ENCODE data around the gene YES1.
"Not testable (repeated sequence)": the region's sequence is repeated elsewhere in the genome, so short reads cannot be mapped to it uniquely, and the experiment has no call there.

YES1 gene

DNA sequence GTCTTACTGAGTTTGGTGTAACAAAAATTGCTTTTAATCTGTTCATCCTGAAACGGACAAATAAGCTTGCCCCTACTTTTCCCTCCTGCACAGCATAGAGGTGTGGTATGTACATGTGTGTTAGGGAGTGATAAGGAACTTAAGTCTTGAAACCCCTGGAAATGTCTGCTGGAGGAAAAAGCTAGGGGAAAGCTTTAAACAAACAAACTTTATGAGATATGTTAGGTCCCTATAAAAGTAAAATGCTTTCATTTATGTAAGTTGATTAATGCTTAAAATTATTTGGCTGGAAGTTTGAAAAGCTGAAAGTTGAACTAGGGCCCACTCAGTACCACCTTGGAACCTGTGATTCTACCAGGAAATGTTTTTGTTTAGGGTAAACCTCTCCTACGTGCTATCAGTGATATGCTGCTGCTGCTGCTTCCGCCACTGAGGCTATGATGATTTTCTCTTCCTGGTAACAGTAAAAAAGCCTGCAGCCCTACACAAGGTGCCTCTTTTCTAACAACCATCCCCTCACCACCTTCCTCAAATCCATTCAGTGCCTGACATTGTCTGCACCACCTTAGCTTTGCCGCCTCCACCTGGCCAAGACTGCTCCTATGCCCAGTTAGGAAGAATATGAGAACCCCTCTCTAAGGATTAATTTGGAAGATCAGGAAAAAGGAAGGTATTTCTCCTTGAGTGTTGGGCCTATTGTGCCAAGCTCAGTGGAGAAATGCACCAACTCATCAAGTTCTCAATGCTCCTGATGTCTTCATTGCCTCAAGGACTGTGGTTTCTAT, 2.5 kb upstream of the YES1 start:
- TF ChIP-seq, protein P1, sequence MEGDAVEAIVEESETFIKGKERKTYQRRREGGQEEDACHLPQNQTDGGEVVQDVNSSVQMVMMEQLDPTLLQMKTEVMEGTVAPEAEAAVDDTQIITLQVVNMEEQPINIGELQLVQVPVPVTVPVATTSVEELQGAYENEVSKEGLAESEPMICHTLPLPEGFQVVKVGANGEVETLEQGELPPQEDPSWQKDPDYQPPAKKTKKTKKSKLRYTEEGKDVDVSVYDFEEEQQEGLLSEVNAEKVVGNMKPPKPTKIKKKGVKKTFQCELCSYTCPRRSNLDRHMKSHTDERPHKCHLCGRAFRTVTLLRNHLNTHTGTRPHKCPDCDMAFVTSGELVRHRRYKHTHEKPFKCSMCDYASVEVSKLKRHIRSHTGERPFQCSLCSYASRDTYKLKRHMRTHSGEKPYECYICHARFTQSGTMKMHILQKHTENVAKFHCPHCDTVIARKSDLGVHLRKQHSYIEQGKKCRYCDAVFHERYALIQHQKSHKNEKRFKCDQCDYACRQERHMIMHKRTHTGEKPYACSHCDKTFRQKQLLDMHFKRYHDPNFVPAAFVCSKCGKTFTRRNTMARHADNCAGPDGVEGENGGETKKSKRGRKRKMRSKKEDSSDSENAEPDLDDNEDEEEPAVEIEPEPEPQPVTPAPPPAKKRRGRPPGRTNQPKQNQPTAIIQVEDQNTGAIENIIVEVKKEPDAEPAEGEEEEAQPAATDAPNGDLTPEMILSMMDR (conservative IDR thresholded peaks at IDR 0.05; ENCODE audit: low read depth, low read length) = no peak
- H3K4me3 ChIP-seq (ENCODE audit: low read depth, low read length) = no peak overlapping the region
- DNase-seq (ENCODE audit: low read depth) = no peak

DNA sequence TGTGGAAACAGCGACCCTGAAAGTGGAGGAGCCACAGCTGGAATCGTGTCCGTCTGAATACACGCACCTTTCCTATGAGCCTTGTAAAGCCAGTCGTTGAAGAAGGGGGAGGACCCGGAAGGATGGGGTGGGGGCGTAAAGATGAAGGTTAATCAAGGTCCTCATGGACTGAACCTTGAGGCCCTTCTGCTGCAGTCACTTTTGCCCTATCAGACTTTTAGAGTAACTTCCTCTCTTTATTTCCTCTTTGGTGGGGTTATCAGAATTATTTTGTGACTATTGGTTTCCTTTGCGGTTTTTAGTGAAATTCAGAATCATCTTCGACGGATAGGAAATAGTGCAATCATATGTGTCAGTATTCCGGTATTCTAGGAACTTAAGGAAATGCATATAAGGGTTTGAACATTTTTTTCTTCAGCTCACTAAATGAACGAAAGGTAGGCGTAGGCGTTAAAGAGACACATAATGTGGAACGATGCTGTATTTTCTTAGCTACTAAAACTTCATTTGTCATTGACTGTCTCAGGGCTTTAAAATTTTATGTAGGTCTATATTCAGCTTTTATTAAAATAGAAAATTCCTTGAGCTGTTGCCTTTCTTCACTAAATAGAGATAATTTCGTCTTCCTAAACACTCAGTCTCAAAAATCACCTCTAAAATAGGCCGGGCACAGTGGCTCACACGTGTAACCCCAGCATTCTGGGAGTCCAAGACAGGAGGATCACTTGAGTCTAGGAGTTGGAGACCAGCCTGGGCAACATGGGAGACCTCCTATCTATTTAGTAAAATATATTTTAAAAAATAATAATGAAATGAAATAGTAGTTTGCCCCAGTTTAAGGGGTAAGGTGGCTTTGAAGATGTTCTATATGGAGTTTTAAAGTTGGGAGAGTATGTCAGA, 1.4 kb upstream of the YES1 start:
- peak overlapping the region; percentile 93 for H3K4me3 ChIP-seq (ENCODE audit: low read depth, low read length)

DNA sequence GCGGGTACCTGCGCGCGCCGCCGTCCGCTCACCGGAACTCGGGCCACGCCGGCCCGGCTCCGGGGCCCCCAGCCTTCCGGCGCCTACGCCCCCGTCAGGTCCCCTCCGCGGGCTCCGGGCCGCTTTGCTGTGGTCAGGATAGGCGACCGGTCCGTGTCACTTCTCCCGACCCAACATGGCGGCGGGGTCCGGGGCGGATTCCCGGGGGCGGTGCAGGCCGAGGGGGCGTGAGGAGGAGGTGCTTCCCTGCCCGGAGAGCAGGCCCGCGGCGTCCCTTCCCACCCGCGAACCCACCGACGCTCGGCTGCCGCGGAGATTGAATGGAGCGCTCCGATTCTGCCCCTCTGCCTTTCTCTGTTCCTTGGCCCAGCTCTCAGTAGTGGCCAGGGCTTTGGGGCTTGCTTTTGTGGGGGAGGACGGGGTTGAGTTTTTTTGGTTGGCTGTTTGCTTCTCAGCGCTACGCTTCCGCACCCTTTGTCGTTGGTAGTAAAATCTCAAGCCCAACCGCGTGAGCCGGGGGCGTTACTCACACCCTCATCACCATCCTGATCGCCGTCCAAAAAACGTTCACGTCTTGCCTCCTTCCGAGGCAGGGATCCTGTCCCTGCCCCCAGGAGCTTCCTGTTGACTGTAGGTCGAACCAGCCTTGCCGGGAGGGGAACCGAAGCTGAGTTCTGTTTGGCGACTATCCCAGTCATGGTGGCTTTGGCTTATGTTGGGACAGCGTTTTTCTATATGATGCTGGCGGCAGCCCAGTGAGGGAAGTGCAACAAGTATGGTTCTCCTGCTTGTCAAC, 532 bp upstream of the YES1 start:
- peak overlapping the region; percentile 93 for H3K4me3 ChIP-seq (ENCODE audit: low read depth, low read length)
- TF ChIP-seq, protein P1 (conservative IDR thresholded peaks at IDR 0.05; ENCODE audit: low read depth, low read length) = no peak
- peak; percentile 80 for DNase-seq (ENCODE audit: low read depth)

More for the DNA sequence above, 1.4 kb upstream of the YES1 start:
- TF ChIP-seq, protein P1 (conservative IDR thresholded peaks at IDR 0.05; ENCODE audit: low read depth, low read length) = no peak
- no peak for DNase-seq (ENCODE audit: low read depth)

DNA sequence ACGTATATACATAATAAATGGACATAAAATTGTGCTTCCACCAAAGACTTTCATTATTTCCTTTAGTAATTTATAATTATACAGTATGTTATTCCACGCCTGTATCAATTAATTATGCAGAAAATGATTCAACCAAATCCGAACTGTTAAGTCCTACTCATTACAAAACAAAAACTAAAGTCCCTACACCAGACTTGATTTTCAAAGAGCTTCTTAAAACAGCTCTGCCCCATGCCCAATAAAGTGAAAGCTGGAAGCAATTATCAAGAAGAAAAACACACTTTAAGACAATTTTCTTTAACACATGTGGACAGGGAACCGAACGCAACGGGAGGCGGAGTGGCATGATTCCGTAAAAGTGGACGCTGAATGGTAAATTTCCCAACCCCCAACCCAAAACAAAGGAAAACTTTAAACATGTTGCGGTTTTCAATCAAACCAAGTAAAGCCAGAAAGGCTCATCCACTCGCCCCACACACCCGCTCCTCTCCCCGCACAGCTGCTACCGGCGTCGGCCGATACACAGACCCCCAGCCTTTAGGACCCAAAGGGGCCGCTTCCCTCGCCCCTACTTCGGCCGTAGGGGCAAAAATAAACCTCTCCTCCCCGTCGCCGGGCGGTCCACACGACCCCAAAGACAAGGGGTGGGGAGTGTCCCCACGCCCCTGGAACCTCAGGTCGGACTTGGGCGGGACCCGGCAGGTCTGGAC, 705 bp downstream of the YES1 start:
- DNase-seq (ENCODE audit: low read depth) = peak; percentile 32
- TF ChIP-seq, protein P1 (conservative IDR thresholded peaks at IDR 0.05; ENCODE audit: low read depth, low read length) = no peak
- peak overlapping the region; percentile 93 for H3K4me3 ChIP-seq (ENCODE audit: low read depth, low read length)

DNA sequence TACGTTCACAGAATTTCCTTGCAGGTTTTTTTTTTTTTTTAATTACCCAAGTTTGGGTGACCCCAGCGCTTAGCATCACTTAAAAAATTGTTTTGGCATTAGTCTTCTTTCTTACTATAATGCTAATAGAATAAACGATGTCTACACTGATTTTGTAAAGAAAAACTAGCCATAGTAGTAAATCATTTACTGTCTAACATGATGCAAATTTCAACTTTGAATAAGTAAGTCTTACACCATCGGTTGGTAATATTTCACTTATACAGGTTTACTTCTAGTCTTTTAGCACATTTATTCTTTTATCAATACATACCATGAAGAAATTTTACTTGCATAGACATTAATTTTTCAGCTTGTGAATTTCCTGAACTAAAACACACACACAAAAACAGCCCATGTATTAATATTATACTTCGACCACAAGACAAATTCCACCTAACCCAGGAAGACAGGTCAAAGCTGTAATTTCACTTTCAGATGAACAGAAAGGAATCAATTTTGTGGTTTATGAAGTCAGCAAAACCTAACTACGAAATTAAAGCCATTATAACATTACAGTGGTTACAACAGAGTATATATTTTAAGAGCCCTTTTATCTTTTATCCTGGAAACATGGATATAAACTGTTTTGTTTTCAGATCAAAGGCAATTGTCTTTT, 1.9 kb downstream of the YES1 start:
- H3K4me3 ChIP-seq (ENCODE audit: low read depth, low read length) = peak overlapping the region; percentile 93
- DNase-seq (ENCODE audit: low read depth) = peak; percentile 27
- TF ChIP-seq, protein P1 (conservative IDR thresholded peaks at IDR 0.05; ENCODE audit: low read depth, low read length) = no peak

DNA sequence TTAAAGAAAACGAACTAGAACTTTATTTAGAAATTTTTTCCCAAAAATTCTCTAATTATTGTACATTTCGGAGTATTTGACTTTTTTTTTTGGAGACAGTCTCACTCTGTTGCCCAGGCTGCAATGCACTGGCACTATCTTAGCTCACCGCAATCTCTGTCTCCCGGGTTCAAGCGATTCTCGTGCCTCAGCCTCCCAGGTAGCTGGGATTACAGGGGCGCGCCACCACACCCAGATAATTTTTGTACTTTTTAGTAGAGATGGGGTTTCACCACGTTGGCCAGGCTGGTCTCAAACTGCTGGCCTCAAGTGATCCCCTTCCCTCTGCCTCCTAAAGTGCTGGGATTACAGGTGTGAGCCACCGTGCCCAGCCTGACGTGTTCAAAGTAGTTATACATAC, 2.8 kb downstream of the YES1 start:
- H3K4me3 ChIP-seq (ENCODE audit: low read depth, low read length); DNase-seq (ENCODE audit: low read depth): not testable (repeated sequence)

Data from choroid plexus epithelial cell (primary cell).